Vagina (tissue), 2 donors: Measurements from ENCODE around the gene AMMECR1.

Experiments used
- CTCF ChIP-seq, 3 experiments: fragments of 450-650 bp in 2 of 3; fragments of 200-600 bp in 1 of 3; sonication (generic) in 1 of 3; IDR thresholded peaks; one replicate each; pipeline ENCODE4 v1.5.1; 2017 to 2019; ENCODE audit warnings: antibody characterized with exemption in 3 of 3, mild to moderate bottlenecking in 2 of 3, moderate library complexity in 2 of 3
- POLR2A ChIP-seq, 2 donors: fragments of 450-650 bp; IDR thresholded peaks; one replicate each; pipeline ENCODE4 v1.6.1; 2017; ENCODE audit warnings: antibody characterized with exemption in 2 of 2, mild to moderate bottlenecking in 2 of 2, moderate library complexity in 2 of 2

- TF ChIP-seq CTCF (IDR thresholded peaks at IDR 0.05) (no peak), POLR2A (IDR thresholded peaks at IDR 0.05) (no peak)
Measured at GRCh38 chrX:110251961-110252360, 65.9 kb downstream of the AMMECR1 start.
